Measurements from ENCODE around the gene MGST2. TPM values are rescaled to one million over a fixed set of nuclear protein-coding genes. Genes with fewer than 3 reads are reported as not detected.
"Not testable (repeated sequence)": the region's sequence is repeated elsewhere in the genome, so short reads cannot be mapped to it uniquely, and the experiment has no call there.

Gene MGST2
- total and polyA plus RNA-seq, 3 donors from 2014 or later = 82.2 to 97.9 (median 87.6) TPM

GRCh38 chr4:139633195-139633594, 32.4 kb upstream of the MGST2 start:
- H3K36me3 ChIP-seq (ENCODE audit: low read depth, missing control alignments) = no peaks in the 10 kb centered on the region
- no peaks in the 10 kb centered on the region for H3K27me3 ChIP-seq
- H3K4me1 ChIP-seq = peaks cover 3% of the 10 kb centered on the region
- no peaks in the 10 kb centered on the region for H3K9me3 ChIP-seq
- H3K4me3 ChIP-seq = peak overlapping the region in 1 of 2 donors; percentile 18
- 47 to 50% methylated on average over 17 of the region's 17 CpGs for WGBS, 2 donors
- no peak for TF ChIP-seq POLR2A (IDR thresholded peaks at IDR 0.05)
- TF ChIP-seq, protein P1, sequence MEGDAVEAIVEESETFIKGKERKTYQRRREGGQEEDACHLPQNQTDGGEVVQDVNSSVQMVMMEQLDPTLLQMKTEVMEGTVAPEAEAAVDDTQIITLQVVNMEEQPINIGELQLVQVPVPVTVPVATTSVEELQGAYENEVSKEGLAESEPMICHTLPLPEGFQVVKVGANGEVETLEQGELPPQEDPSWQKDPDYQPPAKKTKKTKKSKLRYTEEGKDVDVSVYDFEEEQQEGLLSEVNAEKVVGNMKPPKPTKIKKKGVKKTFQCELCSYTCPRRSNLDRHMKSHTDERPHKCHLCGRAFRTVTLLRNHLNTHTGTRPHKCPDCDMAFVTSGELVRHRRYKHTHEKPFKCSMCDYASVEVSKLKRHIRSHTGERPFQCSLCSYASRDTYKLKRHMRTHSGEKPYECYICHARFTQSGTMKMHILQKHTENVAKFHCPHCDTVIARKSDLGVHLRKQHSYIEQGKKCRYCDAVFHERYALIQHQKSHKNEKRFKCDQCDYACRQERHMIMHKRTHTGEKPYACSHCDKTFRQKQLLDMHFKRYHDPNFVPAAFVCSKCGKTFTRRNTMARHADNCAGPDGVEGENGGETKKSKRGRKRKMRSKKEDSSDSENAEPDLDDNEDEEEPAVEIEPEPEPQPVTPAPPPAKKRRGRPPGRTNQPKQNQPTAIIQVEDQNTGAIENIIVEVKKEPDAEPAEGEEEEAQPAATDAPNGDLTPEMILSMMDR (IDR thresholded peaks at IDR 0.05) = no peak
- no peak overlapping the region for H3K27ac ChIP-seq
- no peak for DNase-seq
- intact Hi-C loops (cut with DNase I; ENCODE audit: low total_unique reads) = loop anchor here (10.0 kb wide), 1 partner anchor 138 kb away; no protein-coding TSS in a partner anchor

GRCh38 chr4:139633661-139634060, 32.0 kb upstream of the MGST2 start:
- Histone ChIP-seq H3K9me3 (no peaks in the 10 kb centered on the region), H3K27me3 (no peaks in the 10 kb centered on the region), H3K27ac (no peak overlapping the region), H3K4me3 (peak overlapping the region in 1 of 2 donors; percentile 18), H3K4me1 (peaks cover 3% of the 10 kb centered on the region), H3K36me3 (ENCODE audit: low read depth, missing control alignments) (no peaks in the 10 kb centered on the region)
- 7 to 14% methylated on average over 11 of the region's 11 CpGs for WGBS, 2 donors
- intact Hi-C loops (cut with DNase I; ENCODE audit: low total_unique reads) = loop anchor here (10.0 kb wide), 1 partner anchor 139 kb away; no protein-coding TSS in a partner anchor
- DNase-seq = peak; percentile 53
- TF ChIP-seq POLR2A (IDR thresholded peaks at IDR 0.05) = no peak
- TF ChIP-seq, protein P1 (IDR thresholded peaks at IDR 0.05) = peak in 2 of 3 experiments; percentile 27 to 41

DNA sequence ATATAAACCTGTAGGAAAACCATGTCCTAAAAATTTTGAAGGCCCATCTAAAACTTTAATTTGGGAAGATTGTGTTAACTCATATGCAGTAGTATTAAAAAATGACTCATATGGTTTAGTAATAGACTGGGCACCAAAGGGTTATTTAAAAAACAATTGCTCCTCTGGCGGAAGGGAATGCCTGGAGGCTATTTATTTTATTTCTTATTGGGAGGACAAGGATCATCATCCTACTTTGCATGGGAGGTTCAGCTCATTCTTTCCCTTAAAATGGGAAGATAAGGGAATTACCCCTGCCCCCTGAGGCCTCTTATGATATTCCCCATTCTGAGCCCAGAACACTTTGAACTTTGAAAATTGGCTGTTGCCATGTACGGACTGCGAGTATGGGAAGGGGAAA, 29.7 kb upstream of the MGST2 start:
- DNase-seq = no peak
- no peak for TF ChIP-seq POLR2A (IDR thresholded peaks at IDR 0.05)
- TF ChIP-seq, protein P1 (IDR thresholded peaks at IDR 0.05) = no peak
- Histone ChIP-seq H3K27ac (no peak overlapping the region), H3K9me3 (no peaks in the 10 kb centered on the region), H3K4me1 (peaks cover 3% of the 10 kb centered on the region), H3K4me3 (no peak overlapping the region), H3K36me3 (ENCODE audit: low read depth, missing control alignments) (no peaks in the 10 kb centered on the region), H3K27me3 (no peaks in the 10 kb centered on the region)
- intact Hi-C loops (cut with DNase I; ENCODE audit: low total_unique reads) = loop anchor here (10.0 kb wide), 1 partner anchor 141 kb away; no protein-coding TSS in a partner anchor
- WGBS, 2 donors = 65 to 78% methylated on average over 3 of the region's 3 CpGs

- not testable (repeated sequence) for H3K4me1 ChIP-seq; H3K36me3 ChIP-seq (ENCODE audit: low read depth, missing control alignments); H3K4me3 ChIP-seq; H3K27me3 ChIP-seq; DNase-seq; H3K27ac ChIP-seq; H3K9me3 ChIP-seq
- WGBS, 2 donors = 87 to 95% methylated on average over 3 of the region's 3 CpGs
- intact Hi-C loops (cut with DNase I; ENCODE audit: low total_unique reads) = loop anchor here (10.0 kb wide), 1 partner anchor 144 kb away; no protein-coding TSS in a partner anchor
Measured at GRCh38 chr4:139638306-139638705, 27.3 kb upstream of the MGST2 start.

GRCh38 chr4:139639654-139640053, 26.0 kb upstream of the MGST2 start:
- no peaks in the 10 kb centered on the region for H3K9me3 ChIP-seq
- no peak for DNase-seq
- no peak for TF ChIP-seq POLR2A (IDR thresholded peaks at IDR 0.05)
- TF ChIP-seq, protein P1 (IDR thresholded peaks at IDR 0.05) = no peak
- H3K4me3 ChIP-seq = no peak overlapping the region
- no peaks in the 10 kb centered on the region for H3K36me3 ChIP-seq (ENCODE audit: low read depth, missing control alignments)
- WGBS, 2 donors = 77 to 91% methylated on average over 5 of the region's 5 CpGs
- H3K4me1 ChIP-seq = no peaks in the 10 kb centered on the region
- intact Hi-C loops (cut with DNase I; ENCODE audit: low total_unique reads) = loop anchor here (10.0 kb wide), 1 partner anchor 145 kb away; no protein-coding TSS in a partner anchor
- H3K27me3 ChIP-seq = no peaks in the 10 kb centered on the region
- H3K27ac ChIP-seq = no peak overlapping the region

Data from testis (tissue), 3 donors.